PC-3 (cell line): ENCODE results near the gene MORN5. TPM values are rescaled to one million over a fixed set of nuclear protein-coding genes. Genes with fewer than 3 reads are reported as not detected.

Experiments used
- ATAC-seq: fragments of 200-7000 bp; cut with Tn5 transposase; 2 replicates; pipeline ENCODE4 v1.9.1; 2020; ENCODE audit warnings: mild to moderate bottlenecking, moderate library complexity
- BruUV-seq: library from RNA; stranded (reverse); fragments of 400-500 nt; replicated peaks from 2 replicates; lab custom pipeline; 2021; lab: Mats Ljungman, UMichigan
- CTCF ChIA-PET: fragments of 300-600 bp; sonication (Branson Sonifier 250); formaldehyde crosslinking; loops from one replicate; lab custom pipeline; 2022; ENCODE audit warnings: antibody characterized with exemption; lab: Charles Lee
- POLR2A ChIA-PET: fragments of 300-600 bp; sonication (Branson Sonifier 250); formaldehyde crosslinking; loops from one replicate; lab custom pipeline; 2022; ENCODE audit warnings: antibody characterized with exemption; ENCODE audit not compliant: unreplicated experiment; lab: Charles Lee
- DNase-seq: peaks from one replicate; pipeline ENCODE4 v3.0.0-alpha.2; 2015
- H2AFZ ChIP-seq: fragments of 300-600 bp; sonication (generic); 2 replicates; pipeline ENCODE4 v1.6.0; 2016; ENCODE audit warnings: antibody characterized with exemption, low read length
- H3F3A ChIP-seq: fragments of 300-600 bp; sonication (generic); one replicate; pipeline ENCODE4 v1.6.0; 2017; ENCODE audit warnings: antibody characterized with exemption, low read length, control low read depth, mild to moderate bottlenecking; ENCODE audit not compliant: unreplicated experiment
- H3K27ac ChIP-seq: fragments of 300-600 bp; sonication (generic); 2 replicates; pipeline ENCODE4 v1.5.1; 2016; ENCODE audit warnings: mild to moderate bottlenecking, low read length
- H3K27me3 ChIP-seq: fragments of 300-600 bp; sonication (generic); 2 replicates; pipeline ENCODE4 v1.6.1; 2016; ENCODE audit warnings: low read length, mixed read lengths
- H3K36me3 ChIP-seq: fragments of 300-600 bp; sonication (generic); 2 replicates; pipeline ENCODE4 v1.6.1; 2016; ENCODE audit warnings: low read depth, mixed run types, low read length, mixed read lengths
- H3K4me1 ChIP-seq: fragments of 300-600 bp; sonication (generic); 2 replicates; pipeline ENCODE4 v1.5.1; 2016; ENCODE audit warnings: low read length; ENCODE audit not compliant: insufficient read depth
- H3K4me2 ChIP-seq: fragments of 300-600 bp; sonication (generic); 2 replicates; pipeline ENCODE4 v1.6.0; 2016; ENCODE audit warnings: low read length
- H3K4me3 ChIP-seq: fragments of 300-600 bp; sonication (generic); 2 replicates; pipeline ENCODE4 v1.5.1; 2016; ENCODE audit warnings: mild to moderate bottlenecking, low read length, mixed read lengths
- H3K79me2 ChIP-seq: fragments of 300-600 bp; sonication (generic); 2 replicates; pipeline ENCODE4 v1.6.1; 2017; ENCODE audit warnings: low read length, mixed read lengths
- H3K9ac ChIP-seq: fragments of 300-600 bp; sonication (generic); 2 replicates; pipeline ENCODE4 v1.6.0; 2016; ENCODE audit warnings: mild to moderate bottlenecking, low read length
- H3K9me2 ChIP-seq: fragments of 300-600 bp; sonication (generic); replicated peaks from 2 replicates; pipeline ENCODE4 v1.6.1; 2016; ENCODE audit warnings: mixed run types, low read length, mixed read lengths
- H3K9me3 ChIP-seq: fragments of 300-600 bp; sonication (generic); 2 replicates; pipeline ENCODE4 v1.6.1; 2016; ENCODE audit warnings: low read length, mixed read lengths
- H4K20me1 ChIP-seq: fragments of 300-600 bp; sonication (generic); 2 replicates; pipeline ENCODE4 v1.6.1; 2016; ENCODE audit warnings: low read length, mixed read lengths
- EZH2 ChIP-seq: fragments of 300-600 bp; sonication (generic); IDR thresholded peaks from one replicate; pipeline ENCODE4 v1.6.1; 2017; ENCODE audit warnings: antibody characterized with exemption, mild to moderate bottlenecking, low read length; ENCODE audit not compliant: unreplicated experiment
- EZH2phosphoT487 ChIP-seq: fragments of 300-600 bp; sonication (generic); IDR thresholded peaks from 2 replicates; pipeline ENCODE4 v1.6.1; 2018; ENCODE audit warnings: mild to moderate bottlenecking, antibody characterized with exemption, low read length, borderline replicate concordance
- intact Hi-C: fragments of 100-400 bp; cut with micrococcal nuclease; formaldehyde crosslinking; loops from 2 replicates; pipeline ENCODE4 v1.9.0; 2023
- total RNA-seq: library from RNA; depleted of rRNA; stranded (reverse); fragments of >200 nt; gene quantifications from 2 replicates; pipeline ENCODE4 v1.2.3, GENCODE V29; 2014
- TF ChIP-seq, protein P1 (sequence below): fragments of 300-600 bp; sonication (generic); conservative IDR thresholded peaks from 2 replicates; pipeline ENCODE4 v1.5.1; 2017; ENCODE audit warnings: antibody characterized with exemption, low read depth, mild to moderate bottlenecking, low read length

The MORN5 gene
- total RNA-seq, 1 experiment from 2014 or later, result not detected

DNA sequence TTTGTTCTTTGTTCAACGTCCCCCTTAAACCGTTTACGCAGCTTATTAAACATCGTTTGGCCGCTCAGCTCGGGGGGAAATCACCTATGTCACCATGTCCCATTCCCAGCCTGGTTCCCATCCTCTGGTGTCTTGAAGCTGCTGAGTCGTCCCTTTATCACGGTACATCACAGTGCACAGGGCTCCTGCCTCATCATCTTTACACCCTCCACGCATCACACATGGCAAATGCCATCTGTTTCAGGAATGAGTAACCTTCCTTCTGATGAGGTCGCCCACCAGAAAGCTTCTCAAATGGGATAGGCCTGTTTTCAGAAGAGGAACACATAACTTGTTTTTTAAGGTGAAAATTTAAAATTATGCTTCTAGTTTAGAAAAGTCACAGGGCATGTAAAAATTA is 77.0 kb downstream of the MORN5 start:
- CTCF ChIA-PET, result no interaction called here
- no peak overlapping the region for H3K27ac ChIP-seq

DNA sequence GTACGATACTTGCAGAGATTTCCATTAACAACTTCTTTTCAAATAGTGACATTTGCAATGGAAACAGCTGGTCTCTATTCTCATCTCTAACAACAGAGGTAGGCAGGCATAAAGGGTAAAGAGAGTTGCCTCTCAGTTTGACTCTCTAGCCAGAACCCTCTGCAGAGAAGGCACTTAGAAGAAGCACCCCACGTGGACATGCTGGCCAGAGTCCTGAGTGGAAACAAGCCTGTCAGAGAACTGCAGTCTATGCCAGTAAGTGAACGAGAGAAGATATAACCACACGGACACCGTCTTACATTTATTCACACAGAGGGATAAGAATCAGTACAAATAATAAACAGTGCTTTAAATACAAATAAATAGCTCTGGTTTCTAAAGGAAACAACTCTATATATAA is 80.0 kb downstream of the MORN5 start:
- POLR2A ChIA-PET, result interaction anchor here (0.6 kb wide), 1 partner anchor 25 kb away, joined by 4 read pairs; the partner anchor contains the start of genes MRRF and RBM18
- Histone ChIP-seq H2AFZ (no peak overlapping the region), H3K27ac (no peak overlapping the region), H3K79me2 (no peaks in the 10 kb centered on the region), H3K9me2 (no peaks in the 10 kb centered on the region), H4K20me1 (no peaks in the 10 kb centered on the region), H3K4me2 (no peak overlapping the region), H3F3A (no peaks in the 10 kb centered on the region), H3K36me3 (peaks cover 29% of the 10 kb centered on the region), H3K27me3 (no peaks in the 10 kb centered on the region), H3K4me3 (no peak overlapping the region), H3K9me3 (no peaks in the 10 kb centered on the region), H3K4me1 (no peaks in the 10 kb centered on the region), H3K9ac (no peak overlapping the region)
- DNase-seq (no peak), ATAC-seq (no peak)
- CTCF ChIA-PET, result no interaction called here
- BruUV-seq, result no TSS peak
- no peak for TF ChIP-seq EZH2phosphoT487
- TF ChIP-seq EZH2, result no peak
- TF ChIP-seq, protein P1, sequence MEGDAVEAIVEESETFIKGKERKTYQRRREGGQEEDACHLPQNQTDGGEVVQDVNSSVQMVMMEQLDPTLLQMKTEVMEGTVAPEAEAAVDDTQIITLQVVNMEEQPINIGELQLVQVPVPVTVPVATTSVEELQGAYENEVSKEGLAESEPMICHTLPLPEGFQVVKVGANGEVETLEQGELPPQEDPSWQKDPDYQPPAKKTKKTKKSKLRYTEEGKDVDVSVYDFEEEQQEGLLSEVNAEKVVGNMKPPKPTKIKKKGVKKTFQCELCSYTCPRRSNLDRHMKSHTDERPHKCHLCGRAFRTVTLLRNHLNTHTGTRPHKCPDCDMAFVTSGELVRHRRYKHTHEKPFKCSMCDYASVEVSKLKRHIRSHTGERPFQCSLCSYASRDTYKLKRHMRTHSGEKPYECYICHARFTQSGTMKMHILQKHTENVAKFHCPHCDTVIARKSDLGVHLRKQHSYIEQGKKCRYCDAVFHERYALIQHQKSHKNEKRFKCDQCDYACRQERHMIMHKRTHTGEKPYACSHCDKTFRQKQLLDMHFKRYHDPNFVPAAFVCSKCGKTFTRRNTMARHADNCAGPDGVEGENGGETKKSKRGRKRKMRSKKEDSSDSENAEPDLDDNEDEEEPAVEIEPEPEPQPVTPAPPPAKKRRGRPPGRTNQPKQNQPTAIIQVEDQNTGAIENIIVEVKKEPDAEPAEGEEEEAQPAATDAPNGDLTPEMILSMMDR, result no peak
- intact Hi-C loops, result no loop called here

More for the DNA sequence above, 77.0 kb downstream of the MORN5 start:
- TF ChIP-seq EZH2phosphoT487 (no peak), EZH2 (no peak)
- TF ChIP-seq, protein P1, result no peak
- H4K20me1 ChIP-seq, result no peaks in the 10 kb centered on the region
- POLR2A ChIA-PET, result no interaction called here
- H3F3A ChIP-seq, result no peaks in the 10 kb centered on the region
- no peak overlapping the region for H3K4me3 ChIP-seq
- H3K9ac ChIP-seq, result no peak overlapping the region
- H3K27me3 ChIP-seq, result no peaks in the 10 kb centered on the region
- intact Hi-C loops, result no loop called here
- H3K9me3 ChIP-seq, result no peaks in the 10 kb centered on the region
- no TSS peak for BruUV-seq
- no peaks in the 10 kb centered on the region for H3K79me2 ChIP-seq
- H3K4me1 ChIP-seq, result no peaks in the 10 kb centered on the region
- peaks cover 11% of the 10 kb centered on the region for H3K36me3 ChIP-seq
- H3K4me2 ChIP-seq, result no peak overlapping the region
- DNase-seq (no peak), ATAC-seq (no peak)
- no peak overlapping the region for H2AFZ ChIP-seq
- no peaks in the 10 kb centered on the region for H3K9me2 ChIP-seq

DNA sequence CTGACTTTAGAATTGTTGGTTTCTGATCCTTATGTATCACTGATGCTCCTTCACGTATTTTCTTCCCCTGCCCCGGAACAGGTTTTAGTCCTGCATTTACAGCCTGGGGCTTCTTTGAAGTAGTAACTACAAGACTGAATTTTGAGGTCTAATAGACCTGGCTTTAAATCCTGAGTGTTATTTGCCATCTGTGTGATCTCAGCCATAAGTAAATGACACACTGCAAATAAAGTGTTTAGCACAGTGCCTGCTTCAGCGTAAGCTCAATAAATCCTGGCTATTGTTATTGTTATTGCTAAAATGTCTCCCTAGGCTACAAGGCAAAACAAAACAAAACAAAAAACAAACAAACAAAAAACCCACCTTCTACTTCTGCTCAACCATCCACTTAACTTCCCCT is 84.6 kb downstream of the MORN5 start:
- no peak overlapping the region for H3K27ac ChIP-seq
- no peak overlapping the region for H2AFZ ChIP-seq
- H3K9me3 ChIP-seq, result no peaks in the 10 kb centered on the region
- no peaks in the 10 kb centered on the region for H3K79me2 ChIP-seq
- TF ChIP-seq EZH2phosphoT487 (no peak), EZH2 (no peak)
- TF ChIP-seq, protein P1, result no peak
- no peak overlapping the region for H3K4me2 ChIP-seq
- peaks cover 42% of the 10 kb centered on the region for H3K36me3 ChIP-seq
- H3K4me3 ChIP-seq, result no peak overlapping the region
- DNase-seq (no peak), ATAC-seq (no peak)
- CTCF ChIA-PET, result no interaction called here
- H4K20me1 ChIP-seq, result no peaks in the 10 kb centered on the region
- H3K9ac ChIP-seq, result no peak overlapping the region
- no peaks in the 10 kb centered on the region for H3K9me2 ChIP-seq
- intact Hi-C loops, result no loop called here
- peaks cover 17% of the 10 kb centered on the region for H3K4me1 ChIP-seq
- POLR2A ChIA-PET, result no interaction called here
- BruUV-seq, result no TSS peak
- H3F3A ChIP-seq, result no peaks in the 10 kb centered on the region
- H3K27me3 ChIP-seq, result no peaks in the 10 kb centered on the region
